SU-DHL-6 (cell line): ENCODE results near the gene TRDMT1.

Experiments used
- EZH2phosphoT487 ChIP-seq: fragments of 200-600 bp; sonication (generic), shearing (Covaris generic); conservative IDR thresholded peaks from 2 replicates; pipeline ENCODE4 v1.6.1; 2018; ENCODE audit warnings: mild to moderate bottlenecking, antibody characterized with exemption, low read length, moderate library complexity, mixed read lengths
- TF ChIP-seq, protein P1 (sequence below): fragments of 200-600 bp; sonication (generic); IDR thresholded peaks from one replicate; pipeline ENCODE4 v1.5.1; 2017; ENCODE audit warnings: antibody characterized with exemption, mild to moderate bottlenecking, low read length, moderate library complexity; ENCODE audit not compliant: insufficient read depth, poor library complexity, severe bottlenecking

DNA sequence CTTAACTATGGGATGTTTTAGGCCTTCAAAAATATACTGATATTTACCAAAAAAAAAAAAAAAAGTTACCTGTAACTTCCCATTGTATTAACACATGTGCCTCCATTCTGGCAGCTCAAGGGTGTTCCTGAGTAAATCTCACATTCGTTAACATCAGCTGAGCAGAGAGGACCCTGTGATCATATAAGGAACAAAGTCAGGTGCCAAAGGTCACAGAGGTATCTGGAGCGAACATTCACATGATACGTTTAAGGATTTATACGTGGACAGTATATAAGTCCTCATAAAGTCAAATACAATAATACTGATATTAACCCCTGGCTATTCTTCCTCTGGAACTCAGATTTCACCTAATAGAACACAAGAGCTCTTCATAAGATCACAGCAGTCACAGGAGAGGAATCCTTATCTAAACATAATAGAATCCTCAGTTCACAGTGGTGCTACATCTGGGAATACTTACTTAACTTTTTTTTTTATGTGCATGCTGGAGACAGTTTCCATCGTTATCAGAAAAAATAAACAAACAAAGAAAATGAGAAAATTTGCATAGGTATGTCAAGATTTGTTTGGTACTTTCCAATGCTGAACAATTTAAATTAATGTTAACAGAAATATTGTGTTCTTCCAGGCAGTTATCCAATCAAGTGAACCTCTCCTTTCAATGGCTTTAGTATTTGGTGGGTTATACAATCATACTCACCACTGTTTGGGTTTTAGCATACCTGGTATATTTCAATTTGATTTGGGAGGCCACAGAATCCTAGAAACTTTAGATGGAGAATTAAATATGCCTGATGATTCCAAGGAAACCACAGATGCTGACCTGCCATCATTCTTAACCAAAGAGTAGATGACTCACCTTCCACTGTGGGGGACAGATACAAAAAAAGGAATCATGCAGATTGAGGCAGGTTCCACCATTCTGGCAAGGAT lies 78.5 kb downstream of the TRDMT1 start:
- TF ChIP-seq, protein P1, sequence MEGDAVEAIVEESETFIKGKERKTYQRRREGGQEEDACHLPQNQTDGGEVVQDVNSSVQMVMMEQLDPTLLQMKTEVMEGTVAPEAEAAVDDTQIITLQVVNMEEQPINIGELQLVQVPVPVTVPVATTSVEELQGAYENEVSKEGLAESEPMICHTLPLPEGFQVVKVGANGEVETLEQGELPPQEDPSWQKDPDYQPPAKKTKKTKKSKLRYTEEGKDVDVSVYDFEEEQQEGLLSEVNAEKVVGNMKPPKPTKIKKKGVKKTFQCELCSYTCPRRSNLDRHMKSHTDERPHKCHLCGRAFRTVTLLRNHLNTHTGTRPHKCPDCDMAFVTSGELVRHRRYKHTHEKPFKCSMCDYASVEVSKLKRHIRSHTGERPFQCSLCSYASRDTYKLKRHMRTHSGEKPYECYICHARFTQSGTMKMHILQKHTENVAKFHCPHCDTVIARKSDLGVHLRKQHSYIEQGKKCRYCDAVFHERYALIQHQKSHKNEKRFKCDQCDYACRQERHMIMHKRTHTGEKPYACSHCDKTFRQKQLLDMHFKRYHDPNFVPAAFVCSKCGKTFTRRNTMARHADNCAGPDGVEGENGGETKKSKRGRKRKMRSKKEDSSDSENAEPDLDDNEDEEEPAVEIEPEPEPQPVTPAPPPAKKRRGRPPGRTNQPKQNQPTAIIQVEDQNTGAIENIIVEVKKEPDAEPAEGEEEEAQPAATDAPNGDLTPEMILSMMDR: no peak
- TF ChIP-seq EZH2phosphoT487: no peak
